ENCODE data around the gene FCHSD2. TPM values are rescaled to one million over a fixed set of nuclear protein-coding genes. Genes with fewer than 3 reads are reported as not detected.
A peak's percentile ranks its signal among the peaks of the same experiment; 100 is the strongest.

The FCHSD2 gene
- total RNA-seq, 2 experiments from 2014 or later, result 53.3 to 60.1 TPM

GRCh38 chr11:72851726-72852125 lies 290.4 kb downstream of the FCHSD2 start:
- Mint-ChIP-seq H3K9me3 (no peaks in the 10 kb centered on the region), H3K4me1 (peaks cover 8% of the 10 kb centered on the region), H3K27ac (no peak overlapping the region), H3K36me3 (peaks cover 11% of the 10 kb centered on the region), H3K27me3 (no peaks in the 10 kb centered on the region), H3K4me3 (no peak overlapping the region)
- POLR2A ChIA-PET, result no interaction called here
- ATAC-seq (ENCODE audit: low read depth) (no peak), DNase-seq (no peak)

- POLR2A ChIA-PET, result no interaction called here
- ATAC-seq (ENCODE audit: low read depth), result no peak
- H3K4me3 Mint-ChIP-seq, result no peak overlapping the region
Measured at GRCh38 chr11:72850832-72851231, 291.3 kb downstream of the FCHSD2 start.

GRCh38 chr11:72848846-72849466 lies 293.2 kb downstream of the FCHSD2 start:
- ATAC-seq (ENCODE audit: low read depth) (peak; percentile 52), DNase-seq (no peak)
- POLR2A ChIA-PET, result interaction anchor here (0.7 kb wide), 1 partner anchor 395 kb away, joined by 3 read pairs; no protein-coding TSS in a partner anchor
- peaks cover 17% of the 10 kb centered on the region for H3K36me3 Mint-ChIP-seq
- no peak overlapping the region for H3K4me3 Mint-ChIP-seq
- H3K9me3 Mint-ChIP-seq, result no peaks in the 10 kb centered on the region
- no peaks in the 10 kb centered on the region for H3K27me3 Mint-ChIP-seq
- H3K27ac Mint-ChIP-seq, result no peak overlapping the region
- H3K4me1 Mint-ChIP-seq, result peaks cover 8% of the 10 kb centered on the region

More at GRCh38 chr11:72850832-72851231, 291.3 kb downstream of the FCHSD2 start:
- Mint-ChIP-seq H3K4me1 (peaks cover 8% of the 10 kb centered on the region), H3K36me3 (peaks cover 13% of the 10 kb centered on the region), H3K27ac (no peak overlapping the region), H3K27me3 (no peaks in the 10 kb centered on the region), H3K9me3 (no peaks in the 10 kb centered on the region)
- no peak for DNase-seq

- Mint-ChIP-seq H3K4me3 (no peak overlapping the region), H3K27ac (no peak overlapping the region), H3K27me3 (no peaks in the 10 kb centered on the region), H3K36me3 (peaks cover 30% of the 10 kb centered on the region), H3K9me3 (no peaks in the 10 kb centered on the region), H3K4me1 (peaks cover 7% of the 10 kb centered on the region)
- POLR2A ChIA-PET, result no interaction called here
- DNase-seq, result no peak
- no peak for ATAC-seq (ENCODE audit: low read depth)
Measured at GRCh38 chr11:72844356-72844755, 297.8 kb downstream of the FCHSD2 start.

- Mint-ChIP-seq H3K27me3 (no peaks in the 10 kb centered on the region), H3K4me1 (peaks cover 14% of the 10 kb centered on the region), H3K36me3 (peaks cover 32% of the 10 kb centered on the region), H3K27ac (no peak overlapping the region), H3K9me3 (no peaks in the 10 kb centered on the region), H3K4me3 (no peak overlapping the region)
- POLR2A ChIA-PET, result no interaction called here
- DNase-seq (no peak), ATAC-seq (ENCODE audit: low read depth) (no peak)
Measured at GRCh38 chr11:72842653-72843330, 299.3 kb downstream of the FCHSD2 start.

GRCh38 chr11:72842126-72842525 lies 300.0 kb downstream of the FCHSD2 start:
- H3K9me3 Mint-ChIP-seq, result no peaks in the 10 kb centered on the region
- peaks cover 30% of the 10 kb centered on the region for H3K36me3 Mint-ChIP-seq
- H3K27ac Mint-ChIP-seq, result no peak overlapping the region
- H3K27me3 Mint-ChIP-seq, result no peaks in the 10 kb centered on the region
- POLR2A ChIA-PET, result interaction anchor here (1.2 kb wide), 1 partner anchor 11 kb away, joined by 4 read pairs; no protein-coding TSS in a partner anchor
- ATAC-seq (ENCODE audit: low read depth), result no peak
- H3K4me3 Mint-ChIP-seq, result no peak overlapping the region
- DNase-seq, result no peak
- H3K4me1 Mint-ChIP-seq, result peaks cover 14% of the 10 kb centered on the region

- Mint-ChIP-seq H3K27ac (no peak overlapping the region), H3K36me3 (peaks cover 28% of the 10 kb centered on the region), H3K4me3 (no peak overlapping the region), H3K27me3 (no peaks in the 10 kb centered on the region), H3K9me3 (no peaks in the 10 kb centered on the region), H3K4me1 (peaks cover 14% of the 10 kb centered on the region)
- ATAC-seq (ENCODE audit: low read depth) (no peak), DNase-seq (no peak)
- POLR2A ChIA-PET, result interaction anchor here (1.2 kb wide), 1 partner anchor 10 kb away, joined by 4 read pairs; no protein-coding TSS in a partner anchor
Measured at GRCh38 chr11:72841397-72841796, 300.7 kb downstream of the FCHSD2 start.

- Mint-ChIP-seq H3K4me3 (no peak overlapping the region), H3K4me1 (peaks cover 18% of the 10 kb centered on the region), H3K36me3 (peaks cover 27% of the 10 kb centered on the region), H3K9me3 (no peaks in the 10 kb centered on the region), H3K27ac (no peak overlapping the region), H3K27me3 (no peaks in the 10 kb centered on the region)
- DNase-seq (no peak), ATAC-seq (ENCODE audit: low read depth) (no peak)
- POLR2A ChIA-PET, result interaction anchor here (1.2 kb wide), 1 partner anchor 9 kb away, joined by 4 read pairs; no protein-coding TSS in a partner anchor
Measured at GRCh38 chr11:72840780-72841179, 301.3 kb downstream of the FCHSD2 start.

GRCh38 chr11:72838691-72839305 lies 303.3 kb downstream of the FCHSD2 start:
- ATAC-seq (ENCODE audit: low read depth) (no peak), DNase-seq (no peak)
- Mint-ChIP-seq H3K27ac (no peak overlapping the region), H3K9me3 (no peaks in the 10 kb centered on the region), H3K27me3 (no peaks in the 10 kb centered on the region), H3K4me1 (peaks cover 30% of the 10 kb centered on the region), H3K4me3 (no peak overlapping the region), H3K36me3 (peaks cover 26% of the 10 kb centered on the region)
- POLR2A ChIA-PET, result no interaction called here

GRCh38 chr11:72836111-72836510 lies 306.0 kb downstream of the FCHSD2 start:
- peak overlapping the region; percentile 50 for H3K27ac Mint-ChIP-seq
- no peaks in the 10 kb centered on the region for H3K27me3 Mint-ChIP-seq
- DNase-seq (no peak), ATAC-seq (ENCODE audit: low read depth) (no peak)
- POLR2A ChIA-PET, result interaction anchor here (0.9 to 2.0 kb wide), 2 partner anchors 13 to 341 kb away, joined by 3 to 5 read pairs; no protein-coding TSS in a partner anchor
- no peaks in the 10 kb centered on the region for H3K9me3 Mint-ChIP-seq
- peaks cover 35% of the 10 kb centered on the region for H3K4me1 Mint-ChIP-seq
- H3K36me3 Mint-ChIP-seq, result peaks cover 16% of the 10 kb centered on the region
- H3K4me3 Mint-ChIP-seq, result no peak overlapping the region

GRCh38 chr11:72834905-72835304 lies 307.2 kb downstream of the FCHSD2 start:
- peaks cover 35% of the 10 kb centered on the region for H3K4me1 Mint-ChIP-seq
- no peaks in the 10 kb centered on the region for H3K9me3 Mint-ChIP-seq
- no peak for DNase-seq
- no peaks in the 10 kb centered on the region for H3K27me3 Mint-ChIP-seq
- POLR2A ChIA-PET, result interaction anchor here (0.9 to 2.0 kb wide), 2 partner anchors 12 to 343 kb away, joined by 3 to 5 read pairs; no protein-coding TSS in a partner anchor
- H3K36me3 Mint-ChIP-seq, result peaks cover 22% of the 10 kb centered on the region
- peak overlapping the region; percentile 74 for H3K27ac Mint-ChIP-seq
- no peak for ATAC-seq (ENCODE audit: low read depth)
- H3K4me3 Mint-ChIP-seq, result peak overlapping the region; percentile 14

GRCh38 chr11:72833811-72834493 lies 308.2 kb downstream of the FCHSD2 start:
- no peak for ATAC-seq (ENCODE audit: low read depth)

More at GRCh38 chr11:72833811-72834493, 308.2 kb downstream of the FCHSD2 start:
- no peaks in the 10 kb centered on the region for H3K27me3 Mint-ChIP-seq
- peaks cover 30% of the 10 kb centered on the region for H3K4me1 Mint-ChIP-seq
- H3K9me3 Mint-ChIP-seq, result no peaks in the 10 kb centered on the region
- peaks cover 18% of the 10 kb centered on the region for H3K36me3 Mint-ChIP-seq
- no peak for DNase-seq
- no peak overlapping the region for H3K4me3 Mint-ChIP-seq
- H3K27ac Mint-ChIP-seq, result peak overlapping the region; percentile 6
- POLR2A ChIA-PET, result interaction anchor here (0.6 to 2.0 kb wide), 5 partner anchors 11 to 334 kb away, joined by 3 to 7 read pairs (median 4); partner anchors contain the start of gene FCHSD2

Measured in activated naive CD8-positive, alpha-beta T cell treated with anti-CD3 and anti-CD28 coated beads, Interleukin-2, amount 10 ng/mL, durations not matched to agents 7 days and 5 days (primary cell).